Measurements from ENCODE around the gene ERBB2. TPM values are rescaled to one million over a fixed set of nuclear protein-coding genes. Genes with fewer than 3 reads are reported as not detected.
A peak's percentile ranks its signal among the peaks of the same experiment; 100 is the strongest.

The ERBB2 gene
- total RNA-seq, result 1 to 10 TPM; 4.1 to 4.5 TPM
- polyA plus RNA-seq, result under 1 TPM in 1 of 2 donors, not detected in 1; 0.55 TPM

GRCh38 chr17:39699818-39700147 is at the start of gene ERBB2:
ERBB2 (plus strand) TSS chr17:39700064; CDS start chr17:39700239, 175 bp downstream.
- POLR2A ChIA-PET (ENCODE audit: partially characterized antibody), result interaction anchor here (0.6 to 1.4 kb wide), 3 partner anchors 12 to 24 kb away, joined by 3 to 5 read pairs (median 3); partner anchors contain the start of gene PGAP3
- peaks cover 4 to 29% (median 7%) of the 10 kb centered on the region in 4 donors for H3K4me1 Mint-ChIP-seq
- Histone ChIP-seq H3K36me3 (ENCODE audit: insufficient read depth, low read length) (no peaks in the 10 kb centered on the region), H3K9me3 (ENCODE audit: control insufficient read depth in 1 of 2, low read length in 2 of 2) (no peaks in the 10 kb centered on the region), H3K4me3 (ENCODE audit: low read length in 2 of 2) (no peak within 1 kb of the TSS), H3K27ac (ENCODE audit: low read depth, low read length) (no peak within 1 kb of the TSS), H3K4me1 (ENCODE audit: insufficient read depth, low read length) (no peaks in the 10 kb centered on the region), H3K27me3 (ENCODE audit: insufficient read depth, low read length) (peaks cover 3% of the 10 kb centered on the region)
- DNase-seq, result no peak
- peaks cover 25 to 31% of the 10 kb centered on the region in 2 donors for H3K27me3 Mint-ChIP-seq
- H3K4me3 Mint-ChIP-seq, result peak within 1 kb of the TSS in 6 of 8 donors; percentile 36 to 76 (median 42)
- CTCF ChIA-PET (ENCODE audit: partially characterized antibody), result interaction anchor here (1.0 kb wide), 1 partner anchor 29 kb away, joined by 3 read pairs; no protein-coding TSS in a partner anchor
- intact Hi-C loops (cut with micrococcal nuclease), result no loop called here
- H3K9me3 Mint-ChIP-seq, result no peaks in the 10 kb centered on the region
- peak within 1 kb of the TSS in 1 of 7 donors; percentile 76 for H3K27ac Mint-ChIP-seq
- peaks cover 0 to 2% of the 10 kb centered on the region in 2 donors for H3K36me3 Mint-ChIP-seq

- Mint-ChIP-seq H3K27me3 (no peaks in the 10 kb centered on the region), H3K4me1 (peaks cover 26 to 61% (median 31%) of the 10 kb centered on the region in 4 donors), H3K27ac (peak overlapping the region in 4 of 7 donors; percentile 6 to 87 (median 63)), H3K36me3 (peaks cover 4 to 25% of the 10 kb centered on the region in 2 donors), H3K4me3 (no peak overlapping the region), H3K9me3 (peaks cover 0 to 4% (median 0%) of the 10 kb centered on the region in 8 donors)
- POLR2A ChIA-PET (ENCODE audit: partially characterized antibody), result no interaction called here
- peaks cover 3% of the 10 kb centered on the region for H3K36me3 ChIP-seq (ENCODE audit: insufficient read depth, low read length)
- intact Hi-C loops (cut with micrococcal nuclease), result no loop called here
- no peak overlapping the region for H3K27ac ChIP-seq (ENCODE audit: low read depth, low read length)
- H3K27me3 ChIP-seq (ENCODE audit: insufficient read depth, low read length), result no peaks in the 10 kb centered on the region
- DNase-seq, result no peak
- H3K4me1 ChIP-seq (ENCODE audit: insufficient read depth, low read length), result peaks cover 14% of the 10 kb centered on the region
- no peak overlapping the region for H3K4me3 ChIP-seq (ENCODE audit: low read length in 2 of 2)
- CTCF ChIA-PET (ENCODE audit: partially characterized antibody), result interaction anchor here (0.7 to 7.2 kb wide), 7 partner anchors 11 to 215 kb away, joined by 3 to 102 read pairs (median 47); partner anchors contain the start of genes PNMT and STARD3
- H3K9me3 ChIP-seq (ENCODE audit: control insufficient read depth in 1 of 2, low read length in 2 of 2), result no peaks in the 10 kb centered on the region
These were observed 49.7 kb upstream of the ERBB2 start for GRCh38 chr17:39650121-39650579.

GRCh38 chr17:39651923-39652586 is 47.8 kb upstream of the ERBB2 start:
- H3K4me1 Mint-ChIP-seq, result peaks cover 23 to 55% (median 28%) of the 10 kb centered on the region in 4 donors
- Histone ChIP-seq H3K27me3 (ENCODE audit: insufficient read depth, low read length) (no peaks in the 10 kb centered on the region), H3K27ac (ENCODE audit: low read depth, low read length) (no peak overlapping the region), H3K4me3 (ENCODE audit: low read length in 2 of 2) (no peak overlapping the region), H3K4me1 (ENCODE audit: insufficient read depth, low read length) (peaks cover 14% of the 10 kb centered on the region), H3K9me3 (ENCODE audit: control insufficient read depth in 1 of 2, low read length in 2 of 2) (no peaks in the 10 kb centered on the region), H3K36me3 (ENCODE audit: insufficient read depth, low read length) (peaks cover 8% of the 10 kb centered on the region)
- H3K27ac Mint-ChIP-seq, result peak overlapping the region in 6 of 7 donors; percentile 11 to 70 (median 46)
- intact Hi-C loops (cut with micrococcal nuclease), result no loop called here
- CTCF ChIA-PET (ENCODE audit: partially characterized antibody), result interaction anchor here (0.8 to 7.2 kb wide), 6 partner anchors 13 to 77 kb away, joined by 3 to 102 read pairs (median 50); partner anchors contain the start of genes MIEN1, PNMT and STARD3
- H3K4me3 Mint-ChIP-seq, result no peak overlapping the region
- DNase-seq, result no peak
- H3K36me3 Mint-ChIP-seq, result peaks cover 4 to 31% of the 10 kb centered on the region in 2 donors
- H3K9me3 Mint-ChIP-seq, result peaks cover 0 to 4% (median 0%) of the 10 kb centered on the region in 8 donors
- POLR2A ChIA-PET (ENCODE audit: partially characterized antibody), result interaction anchor here (0.5 to 1.0 kb wide), 3 partner anchors 13 to 78 kb away, joined by 3 read pairs; partner anchors contain the start of gene MIEN1
- H3K27me3 Mint-ChIP-seq, result no peaks in the 10 kb centered on the region

GRCh38 chr17:39652587-39653315 is 47.1 kb upstream of the ERBB2 start:
- H3K9me3 Mint-ChIP-seq, result peaks cover 0 to 4% (median 0%) of the 10 kb centered on the region in 8 donors
- CTCF ChIA-PET (ENCODE audit: partially characterized antibody), result interaction anchor here (0.8 to 7.2 kb wide), 11 partner anchors 8 to 208 kb away, joined by 3 to 102 read pairs (median 26); partner anchors contain the start of genes MIEN1, PNMT and STARD3
- peak overlapping the region in 5 of 7 donors; percentile 11 to 70 (median 26) for H3K27ac Mint-ChIP-seq
- Histone ChIP-seq H3K9me3 (ENCODE audit: control insufficient read depth in 1 of 2, low read length in 2 of 2) (no peaks in the 10 kb centered on the region), H3K27me3 (ENCODE audit: insufficient read depth, low read length) (no peaks in the 10 kb centered on the region), H3K4me1 (ENCODE audit: insufficient read depth, low read length) (peaks cover 10% of the 10 kb centered on the region), H3K36me3 (ENCODE audit: insufficient read depth, low read length) (peaks cover 14% of the 10 kb centered on the region), H3K4me3 (ENCODE audit: low read length in 2 of 2) (no peak overlapping the region), H3K27ac (ENCODE audit: low read depth, low read length) (no peak overlapping the region)
- H3K27me3 Mint-ChIP-seq, result no peaks in the 10 kb centered on the region
- DNase-seq, result no peak
- peaks cover 4 to 31% of the 10 kb centered on the region in 2 donors for H3K36me3 Mint-ChIP-seq
- POLR2A ChIA-PET (ENCODE audit: partially characterized antibody), result interaction anchor here (0.5 to 1.1 kb wide), 5 partner anchors 13 to 567 kb away, joined by 3 read pairs; partner anchors contain the start of genes MIEN1, PGAP3 and WIPF2
- intact Hi-C loops (cut with micrococcal nuclease), result no loop called here
- H3K4me3 Mint-ChIP-seq, result no peak overlapping the region
- peaks cover 24 to 56% (median 28%) of the 10 kb centered on the region in 4 donors for H3K4me1 Mint-ChIP-seq

GRCh38 chr17:39653316-39653661 is 46.6 kb upstream of the ERBB2 start:
- no peaks in the 10 kb centered on the region for H3K9me3 ChIP-seq (ENCODE audit: control insufficient read depth in 1 of 2, low read length in 2 of 2)
- no peak for DNase-seq
- peak overlapping the region in 1 of 7 donors; percentile 78 for H3K27ac Mint-ChIP-seq
- no peaks in the 10 kb centered on the region for H3K27me3 Mint-ChIP-seq
- H3K27me3 ChIP-seq (ENCODE audit: insufficient read depth, low read length), result no peaks in the 10 kb centered on the region
- ChIA-PET POLR2A (ENCODE audit: partially characterized antibody) (interaction anchor here (0.6 to 1.8 kb wide), 7 partner anchors 13 to 566 kb away, joined by 3 to 5 read pairs (median 3); partner anchors contain the start of genes IKZF3, PGAP3 and WIPF2), CTCF (ENCODE audit: partially characterized antibody) (interaction anchor here (0.7 to 7.2 kb wide), 25 partner anchors 9 to 558 kb away, joined by 3 to 102 read pairs (median 5); partner anchors contain the start of genes IKZF3, MIEN1, PGAP3 and PNMT)
- H3K36me3 Mint-ChIP-seq, result peaks cover 4 to 35% of the 10 kb centered on the region in 2 donors
- peaks cover 10% of the 10 kb centered on the region for H3K4me1 ChIP-seq (ENCODE audit: insufficient read depth, low read length)
- H3K4me3 Mint-ChIP-seq, result no peak overlapping the region
- H3K4me3 ChIP-seq (ENCODE audit: low read length in 2 of 2), result no peak overlapping the region
- peaks cover 19% of the 10 kb centered on the region for H3K36me3 ChIP-seq (ENCODE audit: insufficient read depth, low read length)
- peaks cover 0 to 4% (median 0%) of the 10 kb centered on the region in 8 donors for H3K9me3 Mint-ChIP-seq
- intact Hi-C loops (cut with micrococcal nuclease), result no loop called here
- peaks cover 24 to 58% (median 29%) of the 10 kb centered on the region in 4 donors for H3K4me1 Mint-ChIP-seq
- no peak overlapping the region for H3K27ac ChIP-seq (ENCODE audit: low read depth, low read length)

GRCh38 chr17:39653662-39654331 is 46.1 kb upstream of the ERBB2 start:
- peaks cover 10% of the 10 kb centered on the region for H3K4me1 ChIP-seq (ENCODE audit: insufficient read depth, low read length)
- H3K27ac ChIP-seq (ENCODE audit: low read depth, low read length), result no peak overlapping the region
- ChIA-PET POLR2A (ENCODE audit: partially characterized antibody) (interaction anchor here (0.6 to 1.8 kb wide), 7 partner anchors 12 to 211 kb away, joined by 3 to 5 read pairs (median 3); partner anchors contain the start of genes IKZF3, MIEN1 and PGAP3), CTCF (ENCODE audit: partially characterized antibody) (interaction anchor here (0.6 to 7.2 kb wide), 30 partner anchors 8 to 557 kb away, joined by 3 to 102 read pairs (median 4); partner anchors contain the start of genes IKZF3, MIEN1, PGAP3 and PNMT)
- Mint-ChIP-seq H3K9me3 (peaks cover 0 to 4% (median 0%) of the 10 kb centered on the region in 8 donors), H3K27me3 (no peaks in the 10 kb centered on the region), H3K36me3 (peaks cover 4 to 38% of the 10 kb centered on the region in 2 donors), H3K4me3 (no peak overlapping the region), H3K4me1 (peaks cover 24 to 55% (median 27%) of the 10 kb centered on the region in 4 donors), H3K27ac (peak overlapping the region in 3 of 7 donors; percentile 69 to 78 (median 78))
- H3K4me3 ChIP-seq (ENCODE audit: low read length in 2 of 2), result no peak overlapping the region
- peaks cover 24% of the 10 kb centered on the region for H3K36me3 ChIP-seq (ENCODE audit: insufficient read depth, low read length)
- H3K27me3 ChIP-seq (ENCODE audit: insufficient read depth, low read length), result no peaks in the 10 kb centered on the region
- peak; percentile 65 to 75 (median 73) for DNase-seq
- H3K9me3 ChIP-seq (ENCODE audit: control insufficient read depth in 1 of 2, low read length in 2 of 2), result no peaks in the 10 kb centered on the region
- intact Hi-C loops (cut with micrococcal nuclease), result no loop called here
